Activated CD4-positive, alpha-beta T cell treated with anti-CD3 and anti-CD28 coated beads for 24 hours (primary cell): Measurements from ENCODE around the gene SCARF2.
A peak's percentile ranks its signal among the peaks of the same experiment; 100 is the strongest.
"Not testable (repeated sequence)": the region's sequence is repeated elsewhere in the genome, so short reads cannot be mapped to it uniquely, and the experiment has no call there.

ENCODE experiments used
- DNase-seq, 2 donors: peaks; one replicate each; pipeline ENCODE4 v3.0.0-alpha.2; 2020; ENCODE audit warnings: low read depth in 2 of 2

Gene SCARF2

GRCh38 chr22:20428496-20429253 lies 8.9 kb downstream of the SCARF2 start:
- no peak for DNase-seq

- no peak for DNase-seq
Measured at GRCh38 chr22:20427945-20428417, 9.6 kb downstream of the SCARF2 start.

GRCh38 chr22:20427104-20427944 lies 10.3 kb downstream of the SCARF2 start:
- DNase-seq = no peak

- no peak for DNase-seq
Measured at GRCh38 chr22:20426259-20426615, 11.4 kb downstream of the SCARF2 start.

- no peak for DNase-seq
Measured at GRCh38 chr22:20425566-20426258, 11.9 kb downstream of the SCARF2 start.

- DNase-seq = no peak
Measured at GRCh38 chr22:20424932-20425565, 12.6 kb downstream of the SCARF2 start.

GRCh38 chr22:20424568-20424931 lies 13.1 kb downstream of the SCARF2 start:
- no peak for DNase-seq

- no peak for DNase-seq
Measured at GRCh38 chr22:20423906-20424551, 13.6 kb downstream of the SCARF2 start.

GRCh38 chr22:20423008-20423905 lies 14.4 kb downstream of the SCARF2 start:
- no peak for DNase-seq

- no peak for DNase-seq
Measured at GRCh38 chr22:20422271-20423007, 15.2 kb downstream of the SCARF2 start.

- no peak for DNase-seq
Measured at GRCh38 chr22:20421507-20421874, 16.1 kb downstream of the SCARF2 start.

- DNase-seq = no peak
Measured at GRCh38 chr22:20420157-20420842, 17.3 kb downstream of the SCARF2 start.

GRCh38 chr22:20419664-20419951 lies 18.0 kb downstream of the SCARF2 start:
- no peak for DNase-seq

- peak; percentile 52 to 58 for DNase-seq
Measured at GRCh38 chr22:20418211-20418788, 19.3 kb downstream of the SCARF2 start.

GRCh38 chr22:20415699-20416098 lies 21.9 kb downstream of the SCARF2 start:
- DNase-seq = not testable (repeated sequence)

GRCh38 chr22:20415241-20415640 lies 22.4 kb downstream of the SCARF2 start:
- not testable (repeated sequence) for DNase-seq

- DNase-seq = no peak
Measured at GRCh38 chr22:20414450-20414849, 23.2 kb downstream of the SCARF2 start.

- no peak for DNase-seq
Measured at GRCh38 chr22:20414059-20414440, 23.6 kb downstream of the SCARF2 start.
